Stimulated activated CD4-positive, alpha-beta T cell treated with anti-CD3 and anti-CD28 coated beads, Interleukin-2, amount 100 ng/mL, for 4 hours (primary cell): Measurements from ENCODE around the gene HAND1.
"Not testable (repeated sequence)": the region's sequence is repeated elsewhere in the genome, so short reads cannot be mapped to it uniquely, and the experiment has no call there.

Experiments
- DNase-seq: peaks from one replicate; pipeline ENCODE4 v3.0.0-alpha.2; 2020; ENCODE audit warnings: low read depth

HAND1 gene

GRCh38 chr5:154478224-154478565 is at the start of gene HAND1:
Gene HAND1, minus strand, starts transcription at chr5:154478227. Its CDS starts 219 bp downstream, at chr5:154478008.
- DNase-seq = no peak

- no peak for DNase-seq
Measured at GRCh38 chr5:154526231-154527226, 48.5 kb upstream of the HAND1 start.

- no peak for DNase-seq
Measured at GRCh38 chr5:154524859-154525258, 46.8 kb upstream of the HAND1 start.

GRCh38 chr5:154524181-154524580 is 46.2 kb upstream of the HAND1 start:
- DNase-seq = no peak

- no peak for DNase-seq
Measured at GRCh38 chr5:154523709-154524108, 45.7 kb upstream of the HAND1 start.

- DNase-seq = no peak
Measured at GRCh38 chr5:154523104-154523503, 45.1 kb upstream of the HAND1 start.

- DNase-seq = no peak
Measured at GRCh38 chr5:154522284-154522683, 44.3 kb upstream of the HAND1 start.

- DNase-seq = no peak
Measured at GRCh38 chr5:154521756-154522155, 43.7 kb upstream of the HAND1 start.

GRCh38 chr5:154520861-154521453 is 42.9 kb upstream of the HAND1 start:
- DNase-seq = no peak

- no peak for DNase-seq
Measured at GRCh38 chr5:154519359-154519758, 41.3 kb upstream of the HAND1 start.

GRCh38 chr5:154518438-154518867 is 40.4 kb upstream of the HAND1 start:
- DNase-seq = no peak

GRCh38 chr5:154517810-154518437 is 39.9 kb upstream of the HAND1 start:
- DNase-seq = no peak

GRCh38 chr5:154517181-154517580 is 39.2 kb upstream of the HAND1 start:
- DNase-seq = no peak

GRCh38 chr5:154516475-154516874 is 38.4 kb upstream of the HAND1 start:
- DNase-seq = no peak

GRCh38 chr5:154515488-154515887 is 37.5 kb upstream of the HAND1 start:
- not testable (repeated sequence) for DNase-seq

GRCh38 chr5:154514331-154514730 is 36.3 kb upstream of the HAND1 start:
- DNase-seq = no peak

- DNase-seq = no peak
Measured at GRCh38 chr5:154513669-154514084, 35.6 kb upstream of the HAND1 start.

GRCh38 chr5:154511984-154512383 is 34.0 kb upstream of the HAND1 start:
- DNase-seq = no peak

GRCh38 chr5:154509784-154510555 is 31.9 kb upstream of the HAND1 start:
- no peak for DNase-seq

GRCh38 chr5:154508114-154508513 is 30.1 kb upstream of the HAND1 start:
- DNase-seq = no peak

GRCh38 chr5:154506716-154507080 is 28.7 kb upstream of the HAND1 start:
- no peak for DNase-seq

- no peak for DNase-seq
Measured at GRCh38 chr5:154506049-154506715, 28.2 kb upstream of the HAND1 start.
